GM12801 (cell line): ENCODE data around the gene CP.

Source experiments
- CTCF ChIP-seq: IDR thresholded peaks from one replicate; pipeline ENCODE4 v1.5.1; 2011; ENCODE audit warnings: control low read depth; ENCODE audit not compliant: insufficient read length; ENCODE audit errors: extremely low read depth

CP gene

GRCh38 chr3:149239357-149239936 lies 17.8 kb upstream of the CP start:
- TF ChIP-seq CTCF: no peak

DNA sequence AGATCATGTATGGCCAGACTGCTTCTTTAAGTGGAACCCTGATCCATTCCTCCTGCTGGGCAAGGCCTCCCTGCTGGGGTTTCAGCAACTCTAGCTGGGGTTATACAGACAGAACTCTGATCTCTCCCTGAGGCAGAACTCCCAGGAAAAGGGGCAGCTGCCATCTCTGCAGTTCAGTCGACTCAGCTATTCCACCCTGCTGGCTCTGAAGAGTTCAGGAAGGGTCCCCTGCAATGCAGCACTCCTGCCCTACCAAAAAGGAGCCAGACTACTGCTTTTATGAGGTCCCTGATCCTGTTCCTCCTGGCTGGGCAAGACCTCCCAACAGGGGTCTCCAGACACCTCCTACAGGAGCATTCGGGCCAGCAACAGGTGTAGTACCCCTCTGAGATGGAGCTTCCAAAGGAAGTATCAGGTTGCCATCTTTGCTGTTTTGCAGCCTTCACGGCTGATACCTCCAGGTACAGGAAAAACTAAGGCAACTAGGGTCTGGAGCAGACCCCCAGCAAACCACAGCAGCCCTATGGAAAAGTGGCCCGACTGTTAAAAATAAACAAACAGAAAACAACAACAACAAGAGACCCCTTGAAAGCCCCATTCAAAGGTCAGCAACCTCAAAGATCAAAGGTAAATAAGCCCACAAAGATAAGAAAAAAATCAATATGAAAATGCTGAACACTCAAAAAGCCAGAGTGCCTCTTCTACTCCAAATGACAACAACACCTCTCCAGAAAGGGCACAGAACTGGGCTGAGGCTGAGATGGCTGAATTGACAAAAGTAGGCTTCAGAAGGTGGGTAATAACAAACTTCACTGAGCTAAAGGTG lies 14.2 kb upstream of the CP start:
- TF ChIP-seq CTCF: no peak

DNA sequence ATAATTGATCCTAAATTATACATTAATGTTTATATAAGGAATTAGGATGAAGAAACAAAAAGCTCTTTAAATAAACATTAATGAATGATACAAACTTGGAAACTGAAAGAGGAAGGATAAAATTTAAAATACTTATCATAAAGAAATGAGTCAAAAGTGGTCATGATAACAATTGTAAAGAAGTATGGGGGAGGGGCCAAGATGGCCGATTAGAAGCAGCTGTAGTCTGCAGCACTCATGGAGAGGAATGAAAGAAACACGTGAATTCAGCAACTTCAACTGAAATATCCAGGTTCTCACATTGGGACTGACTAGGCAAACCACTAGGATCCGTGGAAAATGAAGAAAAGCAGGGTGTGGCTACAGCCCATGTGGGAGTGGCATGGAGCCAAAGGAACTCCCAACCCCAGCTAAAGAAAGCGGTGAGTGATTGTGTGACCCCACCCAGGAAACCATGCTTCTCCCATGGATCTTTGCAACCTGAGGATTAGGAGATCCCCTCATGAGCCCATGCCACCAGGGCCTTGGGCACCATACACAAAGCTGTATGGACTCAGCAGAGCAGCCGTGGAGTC lies 13.1 kb upstream of the CP start:
- no peak for TF ChIP-seq CTCF

DNA sequence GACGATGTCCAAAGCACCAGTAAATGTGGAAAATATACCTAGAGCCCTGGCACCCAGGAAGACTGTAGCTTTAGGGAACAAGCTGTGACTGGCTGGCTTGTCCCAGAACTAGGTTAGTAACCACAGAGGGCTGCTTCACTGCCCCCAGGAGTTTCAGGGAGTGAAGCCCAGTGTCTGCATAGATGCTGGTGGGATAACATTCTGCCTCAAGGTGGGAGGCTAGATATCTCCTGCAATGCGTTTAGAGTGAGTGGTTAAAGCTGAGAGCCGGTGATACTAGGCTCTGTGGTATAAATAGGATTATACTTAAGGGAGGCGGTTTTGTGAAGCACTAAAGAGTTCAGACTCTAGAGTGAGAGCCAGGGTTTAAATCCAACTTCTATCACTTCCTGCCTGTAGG lies 11.7 kb upstream of the CP start:
- TF ChIP-seq CTCF: no peak

DNA sequence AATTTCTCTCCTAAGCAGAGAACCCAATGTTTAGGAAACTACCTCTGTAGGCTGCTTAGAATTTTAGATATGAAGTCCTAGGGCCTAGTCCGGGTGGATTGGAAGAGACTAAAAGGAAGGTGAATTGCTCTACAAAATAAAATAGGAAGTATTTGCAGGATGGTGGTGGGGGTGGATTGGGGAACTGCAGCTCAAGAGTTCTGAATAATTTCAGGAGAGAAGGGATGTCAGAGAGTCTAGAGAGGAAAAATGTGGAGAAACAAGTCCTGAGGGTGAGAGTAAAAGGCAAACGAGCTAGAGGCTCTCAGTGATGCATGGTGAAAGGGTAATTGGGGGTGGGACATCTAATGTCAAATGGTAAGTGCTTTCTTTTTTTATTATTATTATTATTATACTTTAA lies 10.2 kb upstream of the CP start:
- TF ChIP-seq CTCF: no peak

- TF ChIP-seq CTCF: no peak
Observed at GRCh38 chr3:149227591-149228268, 6.1 kb upstream of the CP start.

DNA sequence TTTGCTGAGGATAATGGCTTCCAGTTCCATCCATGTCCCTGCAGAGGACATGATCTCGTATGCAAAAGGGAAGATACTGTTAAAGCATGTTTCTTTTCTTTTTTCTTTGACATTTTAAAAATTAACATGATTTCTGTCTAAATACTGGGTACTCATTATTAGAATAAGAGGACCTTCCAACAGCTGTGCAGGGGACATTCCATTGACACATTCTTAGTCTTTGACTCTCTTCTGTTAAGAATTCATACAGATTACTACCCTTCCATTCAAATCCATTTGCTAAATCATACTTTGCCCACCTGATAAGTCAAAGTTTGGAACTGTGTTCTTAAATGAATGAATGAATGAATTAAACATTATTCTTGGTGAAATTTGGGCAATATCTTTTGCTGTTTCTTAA lies 5.1 kb upstream of the CP start:
- no peak for TF ChIP-seq CTCF
